Limb (tissue), 2 donors: ENCODE measurements around the gene DNM1.
"Not testable (repeated sequence)": the region's sequence is repeated elsewhere in the genome, so short reads cannot be mapped to it uniquely, and the experiment has no call there.

Experiments used
- DNase-seq, 2 donors: peaks; one replicate each; pipeline ENCODE4 v3.0.0-alpha.2; 2016; ENCODE audit errors: extremely low spot score in 2 of 2

DNM1 gene

DNA sequence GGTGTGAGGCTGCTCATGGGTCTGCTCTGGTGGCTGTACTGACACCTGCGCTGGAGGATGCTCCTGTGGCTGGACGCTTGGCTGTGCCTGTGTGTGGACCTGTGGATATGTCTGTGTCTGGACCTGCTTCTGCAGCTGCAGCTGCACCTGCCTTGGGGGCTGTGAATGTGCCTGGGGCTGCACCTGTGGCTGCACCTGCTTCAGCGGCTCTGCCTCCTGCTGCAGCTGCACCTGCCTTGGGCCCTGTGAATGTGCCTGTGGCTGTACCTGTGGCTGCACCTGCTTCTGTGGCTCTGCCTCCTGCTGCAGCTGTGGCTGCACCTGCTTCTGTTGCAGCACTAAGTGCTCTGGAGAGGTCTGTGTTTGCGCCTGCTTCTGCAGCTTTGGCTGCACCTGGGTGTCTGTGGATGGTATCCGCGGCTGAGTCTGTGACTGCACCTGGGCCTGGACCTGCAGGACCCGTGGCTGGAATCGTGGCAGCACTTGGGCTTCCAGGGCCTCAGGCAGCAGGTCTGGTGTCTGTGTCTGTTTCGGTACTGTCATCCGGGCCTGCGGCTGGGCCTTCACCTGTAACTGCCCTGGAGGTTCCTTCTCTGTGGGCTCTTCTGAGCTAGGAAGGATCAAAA lies 24.3 kb upstream of the DNM1 start:
- no peak for DNase-seq

GRCh38 chr9:128180001-128180400 lies 23.2 kb upstream of the DNM1 start:
- no peak for DNase-seq

GRCh38 chr9:128180447-128180846 lies 22.7 kb upstream of the DNM1 start:
- DNase-seq = no peak

GRCh38 chr9:128181480-128181879 lies 21.7 kb upstream of the DNM1 start:
- not testable (repeated sequence) for DNase-seq

- DNase-seq = no peak
Measured at GRCh38 chr9:128182893-128183588, 20.1 kb upstream of the DNM1 start.

- DNase-seq = no peak
Measured at GRCh38 chr9:128185979-128186965, 16.9 kb upstream of the DNM1 start.

DNA sequence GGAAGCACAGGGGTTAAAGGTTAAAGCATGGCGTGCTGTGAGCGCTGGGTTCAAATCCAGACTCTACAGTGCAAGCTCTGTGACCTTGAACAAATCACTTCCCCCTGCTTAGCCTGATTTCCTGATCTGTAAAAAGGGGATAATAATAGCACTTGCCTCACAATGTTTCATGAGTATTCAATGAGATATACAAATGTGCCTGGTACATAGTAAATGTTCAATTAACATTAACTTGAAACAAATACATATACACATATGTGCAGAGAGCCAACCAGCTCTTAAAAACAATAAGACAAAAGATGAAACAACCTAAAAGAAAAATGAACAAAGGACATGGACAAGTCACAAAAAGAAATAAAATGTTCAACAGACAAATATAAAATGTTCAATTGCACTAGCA lies 15.8 kb upstream of the DNM1 start:
- no peak for DNase-seq

DNA sequence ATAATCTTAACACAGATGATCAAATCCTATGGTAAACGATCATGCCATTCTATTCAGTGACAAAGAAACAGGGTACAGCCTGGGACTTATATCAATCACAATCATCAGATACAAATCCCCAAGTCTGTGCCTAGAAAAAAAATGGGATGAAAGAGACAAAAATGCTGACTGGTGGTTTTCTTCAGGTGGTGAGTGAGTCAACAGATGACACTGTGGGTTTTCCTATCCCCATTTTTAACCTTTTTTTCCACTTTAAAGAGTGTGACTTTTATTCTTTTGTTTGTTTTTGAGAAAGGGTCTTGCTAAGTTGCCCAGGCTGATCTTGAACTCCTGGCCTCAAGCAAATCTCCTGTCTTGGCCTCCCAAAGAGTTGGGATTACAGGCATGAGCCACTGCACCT lies 15.0 kb upstream of the DNM1 start:
- no peak for DNase-seq

DNA sequence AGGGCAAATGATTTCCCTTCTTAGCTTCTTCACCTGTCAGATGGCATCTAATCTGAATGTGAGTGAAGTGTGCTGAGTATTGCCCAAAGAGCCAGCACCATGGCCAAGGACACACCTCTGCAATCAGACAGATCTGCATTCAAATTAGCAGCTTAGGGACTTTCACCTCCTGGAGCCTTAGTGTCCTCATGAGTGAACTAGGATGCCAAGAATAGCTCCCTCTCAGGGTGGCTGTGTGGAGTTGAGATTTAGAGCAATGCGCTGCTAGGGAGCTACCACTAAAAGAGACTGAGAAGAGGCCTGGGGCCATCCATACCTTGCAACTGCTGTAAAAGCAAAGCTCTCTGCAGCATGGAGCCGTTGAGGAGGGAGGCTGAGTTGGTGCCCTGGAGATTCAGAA lies 13.2 kb upstream of the DNM1 start:
- DNase-seq = no peak

- DNase-seq = peak in 1 of 2 donors; percentile 54
Measured at GRCh38 chr9:128190516-128191405, 12.4 kb upstream of the DNM1 start.

GRCh38 chr9:128191406-128192046 lies 11.7 kb upstream of the DNM1 start, which contains the start of gene CIZ1:
Gene CIZ1, minus strand, starts transcription at chr9:128191572. Its CDS starts 715 bp downstream, at chr9:128190857.
- peak; percentile 66 to 90 for DNase-seq

GRCh38 chr9:128192601-128193371 lies 10.4 kb upstream of the DNM1 start:
- DNase-seq = peak; percentile 76 to 90

- no peak for DNase-seq
Measured at GRCh38 chr9:128193469-128194096, 9.6 kb upstream of the DNM1 start.

DNA sequence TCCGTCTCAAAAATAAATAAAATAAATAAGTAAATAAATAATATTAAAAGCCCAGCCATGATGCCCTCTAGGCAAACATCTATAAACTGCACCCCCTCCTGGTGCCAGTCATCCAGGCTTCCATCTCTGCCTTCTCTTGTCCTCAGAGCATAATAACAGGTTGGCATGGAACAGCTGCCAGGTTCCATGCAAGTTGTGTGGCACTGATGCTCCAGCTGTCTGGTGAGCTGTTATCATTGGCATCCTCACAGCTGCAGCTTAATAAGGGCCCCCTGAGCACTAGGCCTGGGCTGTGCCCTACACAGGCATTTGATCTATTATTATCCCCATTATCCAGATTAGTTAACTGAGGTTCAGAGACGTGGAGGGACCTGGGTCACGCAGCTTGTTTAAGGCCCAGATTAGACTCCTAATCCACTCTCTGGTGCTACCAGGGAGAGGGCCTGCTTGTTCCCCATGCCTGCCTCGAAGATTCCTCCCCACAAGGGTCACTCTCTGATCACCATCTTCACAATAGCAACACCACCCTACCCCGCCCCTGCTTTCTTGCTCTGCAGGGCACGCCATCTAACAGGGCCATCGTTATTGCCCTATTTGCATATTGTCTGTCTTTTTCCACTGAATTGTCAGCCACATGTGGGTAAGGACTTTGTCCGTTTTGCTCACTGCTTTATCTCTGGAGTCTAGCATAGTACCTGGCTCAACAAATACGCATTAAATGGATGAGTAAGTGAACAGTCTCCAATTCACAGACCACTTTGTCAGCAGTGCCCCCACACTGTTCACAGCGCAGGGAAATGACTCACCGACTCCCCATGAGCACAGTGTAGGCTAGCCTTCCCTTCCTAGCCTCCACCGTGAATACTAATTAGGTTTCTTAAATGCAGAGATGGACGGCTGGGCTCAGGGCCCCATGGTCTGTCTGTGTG lies 1.5 kb upstream of the DNM1 start:
- DNase-seq = peak in 1 of 2 donors; percentile 21

GRCh38 chr9:128202648-128203023 lies 543 bp upstream of the DNM1 start:
- no peak for DNase-seq

DNA sequence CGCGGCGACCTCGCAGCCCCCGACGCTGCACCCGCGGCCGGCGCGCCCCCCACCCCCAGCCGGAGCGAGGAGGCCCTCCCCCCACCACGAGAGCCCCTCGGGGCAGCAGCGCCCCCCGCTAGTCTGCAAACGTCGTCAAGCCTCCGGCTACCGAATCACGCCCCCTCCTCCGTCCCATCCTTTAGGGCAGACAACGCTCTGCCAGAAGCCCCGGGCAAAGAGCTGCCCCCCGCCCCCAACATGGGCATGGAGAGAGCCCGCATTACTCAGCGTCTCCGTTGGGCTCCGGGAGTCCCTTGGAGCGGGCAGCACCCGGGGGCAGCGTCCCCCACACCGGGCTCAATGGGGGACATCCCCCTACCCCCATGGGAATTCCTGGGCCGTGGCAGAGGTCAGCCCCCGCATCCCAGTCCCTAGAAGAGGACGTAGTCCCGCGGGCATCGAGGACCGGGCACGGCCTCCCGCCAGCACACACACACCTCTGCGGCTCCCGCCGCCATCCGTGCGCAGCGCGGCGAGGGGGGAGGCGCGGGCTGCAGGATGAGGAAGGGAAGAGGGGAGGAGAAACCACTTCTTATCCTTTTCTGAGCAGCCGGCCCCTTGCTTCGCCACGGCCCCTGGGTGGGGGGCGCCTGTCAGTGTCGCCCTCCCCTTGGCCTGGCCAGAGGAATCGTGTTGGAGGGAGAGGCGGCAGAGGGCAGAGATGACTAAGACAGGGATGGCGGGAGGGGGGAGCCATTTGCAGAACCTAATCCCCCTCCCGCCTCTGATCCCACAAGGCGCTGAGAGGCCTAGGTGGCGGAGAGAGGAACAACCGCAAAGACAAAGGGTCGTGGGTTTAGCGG lies 750 bp downstream of the DNM1 start:
- DNase-seq = peak in 1 of 2 donors; percentile 73

DNA sequence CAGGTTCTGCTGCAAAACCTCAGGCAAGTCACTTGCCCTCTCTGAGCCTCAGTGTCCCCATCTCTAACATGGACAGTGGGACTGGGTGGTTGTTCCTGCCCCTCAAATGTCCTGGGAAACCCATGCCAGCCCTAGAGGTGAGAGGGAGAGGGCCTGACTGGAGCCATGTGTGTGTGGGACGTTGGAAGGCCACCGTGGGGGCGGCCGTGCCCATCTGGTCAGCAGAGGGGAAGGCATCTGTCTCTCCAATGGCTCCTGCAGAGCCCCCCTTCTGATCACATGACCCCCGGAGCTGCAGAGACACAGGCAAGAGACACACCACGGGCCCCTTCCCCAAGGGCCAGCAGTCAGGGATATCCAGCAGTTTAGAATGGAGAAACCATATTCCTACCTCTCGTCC lies 1.7 kb downstream of the DNM1 start:
- no peak for DNase-seq
